NCI-H1417 treated with DMSO at 0.1 percent for 48 hours (cell line): Measurements from ENCODE around the gene MTPN.
A peak's percentile ranks its signal among the peaks of the same experiment; 100 is the strongest.

Experiments used
- DNase-seq: peaks from one replicate; lab custom pipeline; 2025; lab: John Stamatoyannopoulos, UW

MTPN gene

GRCh38 chr7:135977007-135977741 lies at the start of gene MTPN:
Gene MTPN (minus strand): TSS chr7:135977359. CDS start chr7:135977100, 259 bp downstream.
- DNase-seq, result peak; percentile 94

GRCh38 chr7:136026209-136026608 lies 49.0 kb upstream of the MTPN start:
- DNase-seq, result no peak

GRCh38 chr7:136023134-136023869 lies 46.1 kb upstream of the MTPN start:
- peak; percentile 90 for DNase-seq

- DNase-seq, result no peak
These were observed 43.4 kb upstream of the MTPN start for GRCh38 chr7:136020556-136020955.

- DNase-seq, result no peak
These were observed 40.9 kb upstream of the MTPN start for GRCh38 chr7:136018104-136018503.

GRCh38 chr7:136016649-136017395 lies 39.7 kb upstream of the MTPN start:
- DNase-seq, result no peak

- no peak for DNase-seq
These were observed 38.5 kb upstream of the MTPN start for GRCh38 chr7:136015638-136016037.

- DNase-seq, result no peak
These were observed 37.5 kb upstream of the MTPN start for GRCh38 chr7:136014659-136015058.

- DNase-seq, result no peak
These were observed 35.1 kb upstream of the MTPN start for GRCh38 chr7:136012238-136012637.

GRCh38 chr7:136009488-136010079 lies 32.4 kb upstream of the MTPN start:
- peak; percentile 63 for DNase-seq

- no peak for DNase-seq
These were observed 29.0 kb upstream of the MTPN start for GRCh38 chr7:136006208-136006607.

- DNase-seq, result no peak
These were observed 26.9 kb upstream of the MTPN start for GRCh38 chr7:136004083-136004482.

- DNase-seq, result no peak
These were observed 25.6 kb upstream of the MTPN start for GRCh38 chr7:136002802-136003201.

GRCh38 chr7:136000288-136000913 lies 23.2 kb upstream of the MTPN start:
- no peak for DNase-seq

- DNase-seq, result no peak
These were observed 20.9 kb upstream of the MTPN start for GRCh38 chr7:135998081-135998480.

GRCh38 chr7:135995748-135996147 lies 18.6 kb upstream of the MTPN start:
- DNase-seq, result no peak

GRCh38 chr7:135994466-135995205 lies 17.5 kb upstream of the MTPN start:
- no peak for DNase-seq

- DNase-seq, result no peak
These were observed 16.8 kb upstream of the MTPN start for GRCh38 chr7:135993950-135994349.

GRCh38 chr7:135991906-135992305 lies 14.7 kb upstream of the MTPN start:
- no peak for DNase-seq

- DNase-seq, result no peak
These were observed 14.2 kb upstream of the MTPN start for GRCh38 chr7:135991322-135991721.

- DNase-seq, result no peak
These were observed 13.1 kb upstream of the MTPN start for GRCh38 chr7:135990258-135990657.
